Smooth muscle cell (in vitro differentiated cells): ENCODE results near the gene USP34. TPM values are rescaled to one million over a fixed set of nuclear protein-coding genes. Genes with fewer than 3 reads are reported as not detected.

ENCODE experiments used
- DNase-seq: peaks from one replicate; lab custom pipeline; 2025; ENCODE audit not compliant: unreplicated experiment; lab: John Stamatoyannopoulos, UW
- H2AFZ ChIP-seq: fragments of 200-600 bp; sonication (generic); 2 replicates; pipeline ENCODE4 v1.6.0; 2016; ENCODE audit warnings: antibody characterized with exemption, low read depth, mild to moderate bottlenecking
- H3F3A ChIP-seq: fragments of 200-600 bp; sonication (generic); 2 replicates; pipeline ENCODE4 v1.6.0; 2017; ENCODE audit warnings: antibody characterized with exemption, low read depth
- H3K27ac ChIP-seq: fragments of 200-600 bp; sonication (generic); 2 replicates; pipeline ENCODE4 v1.5.1; 2016; ENCODE audit warnings: low read depth, mild to moderate bottlenecking
- H3K27me3 ChIP-seq: fragments of 200-600 bp; sonication (generic); 2 replicates; pipeline ENCODE4 v1.6.1; 2016; ENCODE audit warnings: low read depth, mild to moderate bottlenecking
- H3K36me3 ChIP-seq: fragments of 200-600 bp; sonication (generic); 2 replicates; pipeline ENCODE4 v1.5.1; 2016; ENCODE audit warnings: low read depth
- H3K4me1 ChIP-seq: fragments of 200-600 bp; sonication (generic); 2 replicates; pipeline ENCODE4 v1.5.1; 2016; ENCODE audit warnings: low read depth
- H3K4me2 ChIP-seq: fragments of 200-600 bp; sonication (generic); 2 replicates; pipeline ENCODE4 v1.6.0; 2016; ENCODE audit warnings: mild to moderate bottlenecking
- H3K4me3 ChIP-seq: fragments of 200-600 bp; sonication (generic); 2 replicates; pipeline ENCODE4 v1.5.1; 2016; ENCODE audit warnings: mild to moderate bottlenecking
- H3K79me2 ChIP-seq: fragments of 200-600 bp; sonication (generic); 2 replicates; pipeline ENCODE4 v1.6.0; 2016; ENCODE audit warnings: low read depth, mild to moderate bottlenecking
- H3K9ac ChIP-seq: fragments of 200-600 bp; sonication (generic); 2 replicates; pipeline ENCODE4 v1.6.0; 2016; ENCODE audit warnings: low read depth
- H3K9me3 ChIP-seq: fragments of 200-600 bp; sonication (generic); replicated peaks from 2 replicates; pipeline ENCODE4 v1.5.1; 2016; ENCODE audit warnings: low read depth
- H4K20me1 ChIP-seq: fragments of 200-600 bp; sonication (generic); 2 replicates; pipeline ENCODE4 v1.6.0; 2016; ENCODE audit warnings: low read depth
- WGBS: methylation state at CpG from one replicate; pipeline ENCODE4 v1.1.7; 2016; ENCODE audit warnings: low lambda C conversion rate; 5-methylcytosine and 5-hydroxymethylcytosine counted together
- polyA plus RNA-seq: library from polyadenylated mRNA; unstranded; fragments of >200 nt; fragmentation: Nextera tagmentation; extraction: Ambion mirVana; gene quantifications from 2 replicates; pipeline ENCODE4 v1.2.1, GENCODE V29; 2016
- total RNA-seq: library from RNA; depleted of rRNA; stranded (reverse); fragments of >200 nt; gene quantifications from 2 replicates; pipeline ENCODE4 v1.2.3, GENCODE V29; 2014
- TF ChIP-seq, protein P1 (sequence below): fragments of 200-600 bp; sonication (generic); IDR thresholded peaks from 2 replicates; pipeline ENCODE4 v1.5.1; 2017; ENCODE audit warnings: borderline replicate concordance, mild to moderate bottlenecking, antibody characterized with exemption; ENCODE audit not compliant: insufficient read depth, poor library complexity, severe bottlenecking

USP34 gene
- total and polyA plus RNA-seq, 2 experiments from 2014 or later = 26.4 to 152 TPM

- no peaks in the 10 kb centered on the region for H3K4me1 ChIP-seq
- no peak overlapping the region for H3K4me2 ChIP-seq
- WGBS = 97% methylated on average over 2 of the region's 2 CpGs
- no peaks in the 10 kb centered on the region for H3F3A ChIP-seq
- H3K4me3 ChIP-seq = no peak overlapping the region
- no peaks in the 10 kb centered on the region for H3K9me3 ChIP-seq
- no peak for DNase-seq
- H3K27ac ChIP-seq = no peak overlapping the region
- no peak overlapping the region for H2AFZ ChIP-seq
- H4K20me1 ChIP-seq = no peaks in the 10 kb centered on the region
- H3K36me3 ChIP-seq = peaks cover 19% of the 10 kb centered on the region
- TF ChIP-seq, protein P1, sequence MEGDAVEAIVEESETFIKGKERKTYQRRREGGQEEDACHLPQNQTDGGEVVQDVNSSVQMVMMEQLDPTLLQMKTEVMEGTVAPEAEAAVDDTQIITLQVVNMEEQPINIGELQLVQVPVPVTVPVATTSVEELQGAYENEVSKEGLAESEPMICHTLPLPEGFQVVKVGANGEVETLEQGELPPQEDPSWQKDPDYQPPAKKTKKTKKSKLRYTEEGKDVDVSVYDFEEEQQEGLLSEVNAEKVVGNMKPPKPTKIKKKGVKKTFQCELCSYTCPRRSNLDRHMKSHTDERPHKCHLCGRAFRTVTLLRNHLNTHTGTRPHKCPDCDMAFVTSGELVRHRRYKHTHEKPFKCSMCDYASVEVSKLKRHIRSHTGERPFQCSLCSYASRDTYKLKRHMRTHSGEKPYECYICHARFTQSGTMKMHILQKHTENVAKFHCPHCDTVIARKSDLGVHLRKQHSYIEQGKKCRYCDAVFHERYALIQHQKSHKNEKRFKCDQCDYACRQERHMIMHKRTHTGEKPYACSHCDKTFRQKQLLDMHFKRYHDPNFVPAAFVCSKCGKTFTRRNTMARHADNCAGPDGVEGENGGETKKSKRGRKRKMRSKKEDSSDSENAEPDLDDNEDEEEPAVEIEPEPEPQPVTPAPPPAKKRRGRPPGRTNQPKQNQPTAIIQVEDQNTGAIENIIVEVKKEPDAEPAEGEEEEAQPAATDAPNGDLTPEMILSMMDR = no peak
- no peaks in the 10 kb centered on the region for H3K27me3 ChIP-seq
- no peak overlapping the region for H3K9ac ChIP-seq
- H3K79me2 ChIP-seq = no peaks in the 10 kb centered on the region
These were observed 207.1 kb downstream of the USP34 start for GRCh38 chr2:61263830-61264229.

DNA sequence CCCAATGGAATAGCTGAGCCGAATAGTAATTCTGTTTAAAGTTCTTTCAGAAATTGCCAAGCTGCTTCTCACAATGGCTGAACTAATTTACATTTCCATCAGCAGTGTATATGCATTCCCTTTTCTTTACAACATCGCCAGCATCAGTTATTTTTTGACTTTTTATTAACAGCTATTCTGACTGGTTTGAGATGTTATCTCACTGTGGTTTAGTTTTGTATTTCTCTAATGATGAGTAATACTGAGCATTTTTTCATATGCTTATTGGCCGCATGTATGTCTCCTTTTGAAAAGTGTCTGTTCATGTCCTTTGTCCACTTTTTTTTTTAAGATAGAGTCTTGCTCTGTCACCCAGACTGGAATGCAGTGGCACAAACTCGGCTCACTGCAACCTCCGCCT is 208.2 kb downstream of the USP34 start:
- Histone ChIP-seq H3K9me3 (no peaks in the 10 kb centered on the region), H3K4me1 (no peaks in the 10 kb centered on the region), H2AFZ (no peak overlapping the region), H3K9ac (no peak overlapping the region), H3K27ac (no peak overlapping the region), H3F3A (no peaks in the 10 kb centered on the region), H3K4me3 (no peak overlapping the region), H3K4me2 (no peak overlapping the region), H4K20me1 (no peaks in the 10 kb centered on the region), H3K79me2 (no peaks in the 10 kb centered on the region), H3K36me3 (peaks cover 19% of the 10 kb centered on the region), H3K27me3 (no peaks in the 10 kb centered on the region)
- WGBS = 91% methylated on average over 5 of the region's 5 CpGs
- TF ChIP-seq, protein P1 = no peak
- DNase-seq = no peak

- H3F3A ChIP-seq = no peaks in the 10 kb centered on the region
- DNase-seq = no peak
- H3K79me2 ChIP-seq = no peaks in the 10 kb centered on the region
- TF ChIP-seq, protein P1 = no peak
- H3K4me1 ChIP-seq = no peaks in the 10 kb centered on the region
- 95% methylated on average over 7 of the region's 7 CpGs for WGBS
- H3K27ac ChIP-seq = no peak overlapping the region
- H4K20me1 ChIP-seq = no peaks in the 10 kb centered on the region
- H2AFZ ChIP-seq = no peak overlapping the region
- peaks cover 12% of the 10 kb centered on the region for H3K36me3 ChIP-seq
- H3K4me3 ChIP-seq = no peak overlapping the region
- H3K9ac ChIP-seq = no peak overlapping the region
- no peaks in the 10 kb centered on the region for H3K27me3 ChIP-seq
- H3K4me2 ChIP-seq = no peak overlapping the region
- H3K9me3 ChIP-seq = no peaks in the 10 kb centered on the region
These were observed 213.4 kb downstream of the USP34 start for GRCh38 chr2:61257446-61257845.

DNA sequence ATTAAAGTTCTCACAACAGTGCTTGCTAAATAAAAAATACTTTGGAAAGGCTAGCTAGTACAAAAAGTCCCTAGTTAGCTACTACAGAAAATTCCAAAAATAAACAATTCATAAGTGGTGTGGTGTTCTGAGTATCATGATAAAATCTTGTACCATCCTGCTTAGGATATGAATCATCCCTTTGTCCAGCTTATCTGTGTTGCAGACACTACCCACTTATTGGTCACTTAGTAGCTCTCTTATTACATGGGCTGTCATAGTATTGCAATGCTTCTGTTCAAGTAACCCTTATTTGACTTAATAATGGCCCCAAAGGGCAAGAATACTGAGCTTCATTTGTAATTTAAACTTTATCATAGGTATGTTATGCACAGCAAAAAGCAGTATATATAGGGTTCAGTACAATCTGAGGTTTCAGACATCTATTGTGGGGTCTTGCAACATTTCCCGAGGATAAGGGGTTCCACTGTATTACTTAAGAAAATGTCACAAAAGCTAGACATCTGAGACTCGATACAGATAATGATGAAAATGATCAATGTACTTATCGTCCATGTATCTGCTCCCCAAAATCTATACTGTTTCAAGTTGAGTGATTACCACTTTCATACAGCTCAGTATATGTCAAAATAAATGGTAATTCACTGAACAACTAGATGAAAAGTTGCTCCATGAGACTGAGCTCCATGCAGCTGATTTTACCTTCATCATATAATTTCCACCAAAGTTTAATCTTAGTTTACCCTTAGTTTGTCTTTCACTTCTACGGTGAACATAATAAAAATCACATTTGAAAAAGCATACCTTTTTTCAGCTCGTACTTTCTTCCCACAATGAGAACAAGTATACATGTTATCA is 215.1 kb downstream of the USP34 start:
- H3K4me2 ChIP-seq = peak overlapping the region; percentile 22
- no peak overlapping the region for H2AFZ ChIP-seq
- 94% methylated on average over 5 of the region's 5 CpGs for WGBS
- H3K27me3 ChIP-seq = no peaks in the 10 kb centered on the region
- H3K9me3 ChIP-seq = no peaks in the 10 kb centered on the region
- H4K20me1 ChIP-seq = no peaks in the 10 kb centered on the region
- no peak overlapping the region for H3K9ac ChIP-seq
- H3K36me3 ChIP-seq = peaks cover 8% of the 10 kb centered on the region
- TF ChIP-seq, protein P1 = no peak
- H3K4me3 ChIP-seq = no peak overlapping the region
- H3K79me2 ChIP-seq = no peaks in the 10 kb centered on the region
- H3F3A ChIP-seq = no peaks in the 10 kb centered on the region
- H3K4me1 ChIP-seq = no peaks in the 10 kb centered on the region
- no peak for DNase-seq
- H3K27ac ChIP-seq = peak overlapping the region; percentile 70
